Fibroblast of upper back skin (primary cell): ENCODE measurements around the gene CNN2.
A peak's percentile ranks its signal among the peaks of the same experiment; 100 is the strongest.

Source experiments
- DNase-seq: peaks from one replicate; pipeline ENCODE4 v3.0.0-alpha.2; 2013

CNN2 gene

DNA sequence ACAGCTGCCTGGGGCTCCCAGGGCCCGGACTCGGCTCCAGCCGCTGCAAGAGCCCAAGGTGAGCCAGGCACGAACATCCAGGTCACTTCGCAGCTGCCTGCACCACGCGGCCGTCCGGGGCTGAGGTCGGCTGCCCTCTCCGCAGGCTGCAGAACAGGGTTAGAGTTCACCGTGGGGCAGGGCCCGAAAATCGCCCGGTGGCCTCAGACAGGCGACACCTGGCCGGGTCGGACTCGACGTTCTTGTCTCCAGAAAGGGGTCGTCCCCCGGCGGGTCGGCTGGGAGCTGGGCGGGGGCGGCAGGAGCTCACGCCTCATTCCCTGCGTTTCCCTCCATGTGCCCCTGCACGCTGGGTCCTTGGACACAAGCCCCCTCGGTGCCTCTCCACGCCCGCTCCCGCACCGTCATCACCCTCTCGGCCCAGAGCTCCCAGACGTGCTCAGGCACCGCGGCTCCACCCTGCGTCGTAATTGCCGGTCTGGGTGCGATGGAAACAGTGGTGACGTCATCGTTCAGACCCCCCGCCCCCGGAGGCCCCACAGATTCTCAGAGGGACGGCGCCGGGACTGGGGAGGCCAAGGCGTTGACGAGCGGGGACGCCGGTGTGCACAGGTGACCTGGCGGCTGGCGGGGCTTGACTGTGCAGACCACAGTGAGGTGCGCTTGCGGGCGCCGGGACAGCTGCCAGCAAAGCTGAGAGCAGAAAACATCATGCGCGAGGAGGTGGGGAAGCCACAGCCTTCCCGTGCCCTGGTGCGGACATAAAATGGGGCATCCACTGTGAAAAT is 30.2 kb upstream of the CNN2 start:
- DNase-seq = peak; percentile 43

DNA sequence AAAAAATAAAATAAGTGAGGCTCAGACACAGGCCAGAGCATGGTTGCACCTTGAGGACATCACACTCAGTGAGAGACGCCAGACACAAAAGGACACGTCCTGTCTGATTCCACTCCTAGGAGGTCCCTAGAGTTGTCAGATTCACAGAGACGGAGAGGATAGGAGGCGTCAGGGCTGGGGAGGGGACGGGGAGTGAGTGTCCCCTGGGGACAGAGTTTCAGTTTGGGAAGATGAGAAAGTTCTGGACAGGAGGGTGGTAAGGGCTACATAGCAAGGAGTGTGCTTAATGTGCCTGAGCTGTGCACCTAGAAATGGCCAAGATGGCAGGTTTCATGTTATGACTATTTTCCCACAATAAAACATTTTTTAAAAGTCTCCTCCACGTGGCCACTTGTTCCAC is 28.3 kb upstream of the CNN2 start:
- no peak for DNase-seq

DNA sequence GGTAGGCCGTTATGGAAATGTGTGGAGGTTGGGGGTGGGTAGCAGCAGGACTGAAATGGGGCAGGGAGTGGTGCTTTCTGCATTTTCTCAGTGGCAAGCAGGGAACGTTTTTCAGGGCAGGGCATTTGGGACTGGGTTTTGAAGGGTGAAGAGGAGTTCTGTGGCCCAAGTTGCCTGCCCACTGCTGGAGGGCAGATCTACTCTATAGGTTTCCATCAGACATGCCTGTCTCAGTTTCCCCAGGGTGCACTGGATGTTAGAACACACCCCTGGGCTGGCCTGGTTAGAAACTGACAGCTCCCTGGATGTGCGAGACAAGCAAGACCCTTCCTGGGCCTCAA is 27.1 kb upstream of the CNN2 start:
- DNase-seq = no peak

DNA sequence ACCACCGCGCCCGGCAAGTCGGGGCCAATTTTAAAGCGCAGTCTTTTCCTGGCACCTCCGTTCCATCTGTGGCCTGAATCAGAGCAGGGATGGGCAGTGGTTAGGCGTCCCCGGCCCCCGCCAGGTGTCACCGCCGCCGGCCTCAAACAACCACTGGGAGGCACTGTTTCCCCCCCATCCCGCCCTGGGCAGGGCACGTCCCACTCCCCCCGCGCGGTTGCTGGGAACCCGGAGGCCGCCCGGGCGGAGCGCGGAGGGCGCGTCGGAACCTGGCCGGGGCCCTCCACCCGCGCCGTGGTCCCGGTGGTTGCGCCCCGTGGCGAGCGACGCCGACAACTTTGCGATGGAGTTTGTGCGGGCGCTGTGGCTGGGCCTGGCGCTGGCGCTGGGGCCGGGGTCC is 26.3 kb upstream of the CNN2 start, which contains the start of gene GRIN3B:
GRIN3B (plus strand) TSS at position 325 of the 400 bp plus-strand sequence; CDS start at position 344, 19 bp downstream.
- DNase-seq = peak; percentile 38

DNA sequence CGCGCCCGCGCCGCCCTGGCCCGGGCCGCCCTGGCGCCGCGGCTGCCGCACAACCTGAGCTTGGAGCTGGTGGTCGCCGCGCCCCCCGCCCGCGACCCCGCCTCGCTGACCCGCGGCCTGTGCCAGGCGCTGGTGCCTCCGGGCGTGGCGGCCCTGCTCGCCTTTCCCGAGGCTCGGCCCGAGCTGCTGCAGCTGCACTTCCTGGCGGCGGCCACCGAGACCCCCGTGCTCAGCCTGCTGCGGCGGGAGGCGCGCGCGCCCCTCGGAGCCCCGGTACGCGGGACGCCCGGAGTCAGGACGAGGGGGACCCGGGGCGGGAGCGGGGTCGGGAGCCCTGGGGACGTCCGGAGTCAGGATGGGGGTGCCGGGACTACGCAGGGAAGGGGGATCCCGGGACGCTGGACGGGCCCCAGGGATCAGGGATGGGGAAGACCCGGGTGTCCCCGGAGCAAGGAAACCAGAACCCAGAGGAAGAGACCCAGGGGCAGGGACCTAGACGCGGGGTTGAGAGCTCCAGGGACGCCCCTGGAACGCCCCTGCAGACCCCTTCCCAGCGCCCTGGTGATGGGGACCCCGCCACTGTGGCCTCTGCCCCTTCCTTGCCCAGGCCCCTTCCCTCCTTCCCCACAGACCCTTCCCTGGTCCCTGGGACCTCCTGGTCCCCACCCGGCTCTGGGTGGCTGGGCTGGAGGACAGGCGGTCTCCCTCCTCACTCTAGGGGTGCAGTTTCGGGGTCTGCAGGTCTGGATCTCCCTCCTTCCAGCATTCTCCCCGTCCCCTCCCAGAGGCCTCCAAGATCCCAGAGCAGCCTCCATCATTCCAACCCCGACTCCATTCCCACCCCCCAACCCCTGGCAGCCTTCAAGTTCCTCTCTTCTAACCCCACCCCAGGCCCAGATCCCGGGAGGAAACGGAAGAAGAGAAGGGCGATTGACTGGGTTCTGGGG is 25.5 kb upstream of the CNN2 start:
- no peak for DNase-seq

DNA sequence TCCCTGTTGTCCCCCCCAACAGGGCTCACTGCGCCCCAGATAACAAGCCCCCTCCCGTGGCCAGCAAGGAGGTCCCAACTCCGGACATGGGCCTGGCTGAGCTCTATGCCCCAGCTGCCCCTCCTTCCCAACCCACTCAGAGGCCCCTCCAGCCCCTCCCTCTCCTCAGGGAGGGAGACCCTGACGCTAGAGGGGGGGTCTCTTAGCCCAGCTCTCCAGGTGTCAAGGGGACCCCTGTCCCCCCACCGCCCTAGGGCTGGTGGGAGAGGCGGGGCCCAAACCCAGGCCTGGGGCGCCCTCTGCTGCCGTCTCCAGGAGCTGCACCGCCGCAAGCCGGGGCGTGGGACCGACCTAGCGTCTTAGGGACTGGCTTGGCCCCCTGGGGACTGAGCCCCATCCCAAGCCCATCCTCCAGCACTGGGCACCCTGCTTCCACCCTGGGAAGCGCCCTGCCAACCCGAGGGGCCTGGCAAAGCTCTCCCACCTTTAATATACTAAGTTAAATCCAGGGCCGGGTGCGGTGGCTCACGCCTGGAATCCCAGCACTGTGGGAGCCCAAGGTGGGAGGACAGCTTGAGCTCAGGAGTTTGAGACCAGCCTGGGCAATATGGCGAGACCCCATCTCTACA is 24.8 kb upstream of the CNN2 start:
- no peak for DNase-seq

DNA sequence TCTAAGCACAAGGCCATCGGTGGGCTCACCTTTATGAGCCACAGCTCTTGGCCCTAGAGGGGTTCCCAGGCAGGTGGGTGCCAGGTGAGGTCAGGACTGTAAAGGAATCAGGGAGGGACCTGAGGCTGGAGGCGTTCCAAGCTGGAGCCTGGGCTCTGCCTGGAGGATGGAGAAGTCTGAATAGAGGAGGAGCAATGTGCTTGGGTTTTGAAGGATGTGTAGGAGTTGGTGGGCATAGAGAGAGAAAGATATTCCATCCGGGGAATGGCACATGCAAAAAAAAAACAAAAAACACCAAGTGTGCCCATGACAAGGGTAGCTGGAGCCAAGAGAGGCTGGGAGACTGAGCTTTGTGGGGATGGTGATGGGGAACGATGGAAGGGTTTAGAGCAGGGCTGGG is 23.8 kb upstream of the CNN2 start:
- no peak for DNase-seq

DNA sequence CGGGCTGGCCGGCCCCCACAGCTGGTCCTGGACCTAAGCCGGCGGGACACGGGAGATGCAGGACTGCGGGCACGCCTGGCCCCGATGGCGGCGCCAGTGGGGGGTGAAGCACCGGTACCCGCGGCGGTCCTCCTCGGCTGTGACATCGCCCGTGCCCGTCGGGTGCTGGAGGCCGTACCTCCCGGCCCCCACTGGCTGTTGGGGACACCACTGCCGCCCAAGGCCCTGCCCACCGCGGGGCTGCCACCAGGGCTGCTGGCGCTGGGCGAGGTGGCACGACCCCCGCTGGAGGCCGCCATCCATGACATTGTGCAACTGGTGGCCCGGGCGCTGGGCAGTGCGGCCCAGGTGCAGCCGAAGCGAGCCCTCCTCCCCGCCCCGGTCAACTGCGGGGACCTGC is 23.1 kb upstream of the CNN2 start:
- no peak for DNase-seq

DNA sequence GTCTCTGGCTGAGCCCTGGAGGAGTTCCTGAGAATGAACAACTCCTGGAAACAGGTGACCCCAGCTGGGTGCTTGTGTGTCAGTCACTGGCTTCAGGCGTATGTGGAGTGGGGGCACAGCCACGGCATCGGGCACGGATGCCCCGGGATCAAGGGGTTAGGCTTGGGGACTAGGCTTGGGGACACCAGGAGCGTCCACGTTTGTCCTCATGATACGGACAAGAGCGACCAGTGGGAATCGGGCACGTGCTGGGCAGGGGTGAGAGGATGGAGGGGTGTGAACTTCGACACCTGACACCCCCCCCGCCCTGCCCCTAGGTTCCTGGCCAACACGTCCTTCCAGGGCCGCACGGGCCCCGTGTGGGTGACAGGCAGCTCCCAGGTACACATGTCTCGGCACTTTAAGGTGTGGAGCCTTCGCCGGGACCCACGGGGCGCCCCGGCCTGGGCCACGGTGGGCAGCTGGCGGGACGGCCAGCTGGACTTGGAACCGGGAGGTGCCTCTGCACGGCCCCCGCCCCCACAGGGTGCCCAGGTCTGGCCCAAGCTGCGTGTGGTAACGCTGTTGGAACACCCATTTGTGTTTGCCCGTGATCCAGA is 22.1 kb upstream of the CNN2 start:
- no peak for DNase-seq

DNA sequence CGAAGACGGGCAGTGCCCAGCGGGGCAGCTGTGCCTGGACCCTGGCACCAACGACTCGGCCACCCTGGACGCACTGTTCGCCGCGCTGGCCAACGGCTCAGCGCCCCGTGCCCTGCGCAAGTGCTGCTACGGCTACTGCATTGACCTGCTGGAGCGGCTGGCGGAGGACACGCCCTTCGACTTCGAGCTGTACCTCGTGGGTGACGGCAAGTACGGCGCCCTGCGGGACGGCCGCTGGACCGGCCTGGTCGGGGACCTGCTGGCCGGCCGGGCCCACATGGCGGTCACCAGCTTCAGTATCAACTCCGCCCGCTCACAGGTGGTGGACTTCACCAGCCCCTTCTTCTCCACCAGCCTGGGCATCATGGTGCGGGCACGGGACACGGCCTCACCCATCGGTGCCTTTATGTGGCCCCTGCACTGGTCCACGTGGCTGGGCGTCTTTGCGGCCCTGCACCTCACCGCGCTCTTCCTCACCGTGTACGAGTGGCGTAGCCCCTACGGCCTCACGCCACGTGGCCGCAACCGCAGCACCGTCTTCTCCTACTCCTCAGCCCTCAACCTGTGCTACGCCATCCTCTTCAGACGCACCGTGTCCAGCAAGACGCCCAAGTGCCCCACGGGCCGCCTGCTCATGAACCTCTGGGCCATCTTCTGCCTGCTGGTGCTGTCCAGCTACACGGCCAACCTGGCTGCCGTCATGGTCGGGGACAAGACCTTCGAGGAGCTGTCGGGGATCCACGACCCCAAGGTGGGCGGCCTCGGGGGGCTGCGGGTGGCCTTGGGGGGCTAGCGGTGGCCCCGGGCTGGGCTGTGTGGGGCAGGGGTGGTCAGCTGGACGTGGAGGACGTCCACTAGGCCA is 21.4 kb upstream of the CNN2 start:
- no peak for DNase-seq

DNA sequence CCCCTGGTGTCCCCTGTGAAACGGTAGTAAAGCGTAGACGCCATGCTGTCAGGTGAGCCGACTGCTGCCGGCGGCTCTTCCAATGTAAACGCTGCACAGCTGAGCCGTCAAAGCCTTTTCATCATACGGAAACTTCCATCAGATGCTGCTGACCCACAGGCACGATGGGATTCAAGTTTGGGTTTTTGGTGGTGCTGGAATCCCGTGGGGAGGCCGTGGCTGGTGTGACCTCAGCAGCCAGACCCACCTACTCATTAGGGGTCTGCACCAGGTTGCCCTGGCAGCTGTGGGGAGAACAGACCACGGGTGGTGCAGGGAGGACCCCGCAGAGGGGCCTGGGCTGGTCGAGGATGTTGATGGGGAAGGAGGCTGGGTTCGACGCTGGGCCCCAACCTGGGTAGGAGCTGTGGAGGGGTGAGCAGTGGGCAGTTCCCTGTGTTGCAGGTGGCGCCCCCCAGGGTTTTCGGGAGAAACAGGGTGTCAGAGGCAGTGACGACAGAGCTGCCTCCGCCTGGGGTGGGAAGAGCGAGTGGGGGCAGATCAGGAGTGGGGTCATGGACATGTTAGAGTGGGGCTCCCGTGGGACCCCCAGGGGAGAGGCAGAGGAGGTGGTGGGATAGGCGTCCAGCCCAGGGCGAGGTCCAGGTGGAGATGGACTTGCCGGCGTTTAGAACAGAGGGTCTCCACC is 19.6 kb upstream of the CNN2 start:
- no peak for DNase-seq

DNA sequence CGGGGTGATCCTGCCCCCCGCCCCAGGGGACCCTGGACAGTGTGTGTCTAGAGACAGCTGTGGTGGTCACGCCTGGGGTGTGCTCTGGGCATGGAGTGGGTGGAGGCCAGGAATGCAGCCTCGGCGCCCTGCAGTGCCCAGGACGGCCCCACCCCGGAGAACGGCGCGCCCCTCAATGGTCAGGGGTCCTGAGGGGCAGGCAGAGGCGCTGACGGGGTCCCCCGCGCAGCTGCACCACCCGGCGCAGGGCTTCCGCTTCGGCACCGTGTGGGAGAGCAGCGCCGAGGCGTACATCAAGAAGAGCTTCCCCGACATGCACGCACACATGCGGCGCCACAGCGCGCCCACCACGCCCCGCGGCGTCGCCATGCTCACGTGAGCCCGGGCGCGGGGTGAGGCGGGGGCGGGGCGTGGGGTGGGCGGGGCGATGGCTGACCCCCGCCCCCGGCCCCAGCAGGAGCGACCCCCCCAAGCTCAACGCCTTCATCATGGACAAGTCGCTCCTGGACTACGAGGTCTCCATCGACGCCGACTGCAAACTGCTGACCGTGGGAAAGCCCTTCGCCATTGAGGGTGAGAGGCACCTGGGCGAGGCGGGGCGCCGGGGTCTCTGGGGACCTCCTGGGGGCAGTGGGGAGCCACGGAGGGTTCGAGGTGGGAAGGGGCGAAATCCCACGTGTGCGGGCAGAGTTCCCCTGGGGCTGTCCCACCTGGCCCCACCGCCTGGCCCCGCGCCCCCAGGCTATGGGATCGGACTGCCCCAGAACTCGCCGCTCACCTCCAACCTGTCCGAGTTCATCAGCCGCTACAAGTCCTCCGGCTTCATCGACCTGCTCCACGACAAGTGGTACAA is 18.8 kb upstream of the CNN2 start:
- no peak for DNase-seq

DNA sequence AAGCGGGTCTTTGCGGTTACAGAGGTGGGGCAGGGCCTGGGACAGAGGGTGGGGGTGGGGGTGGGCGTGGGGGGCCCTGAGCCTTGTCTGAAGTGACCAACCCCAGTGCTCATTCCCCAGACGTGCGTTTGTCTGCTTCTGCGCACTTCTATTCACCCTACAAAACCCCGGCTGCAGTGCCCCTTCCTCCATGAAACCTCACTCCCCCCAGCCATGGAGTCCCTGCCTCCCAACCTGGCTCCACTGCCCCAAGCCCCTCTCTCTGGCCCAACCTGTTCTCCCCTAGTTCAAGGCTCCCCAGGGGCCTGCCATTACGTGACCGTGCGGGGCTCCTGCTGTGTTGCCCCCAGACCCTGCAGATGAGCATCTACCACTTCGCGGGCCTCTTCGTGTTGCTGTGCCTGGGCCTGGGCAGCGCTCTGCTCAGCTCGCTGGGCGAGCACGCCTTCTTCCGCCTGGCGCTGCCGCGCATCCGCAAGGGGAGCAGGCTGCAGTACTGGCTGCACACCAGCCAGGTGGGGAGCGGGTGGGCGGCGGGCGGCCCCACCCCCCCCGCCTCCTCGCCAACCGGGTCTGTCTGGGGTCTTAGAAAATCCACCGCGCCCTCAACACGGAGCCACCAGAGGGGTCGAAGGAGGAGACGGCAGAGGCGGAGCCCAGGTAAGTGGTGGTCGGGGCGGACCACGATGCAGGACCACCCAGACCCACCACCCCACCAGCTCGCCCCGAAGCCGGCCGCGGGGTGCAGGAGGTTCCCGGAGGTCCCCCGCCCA is 18.0 kb upstream of the CNN2 start:
- DNase-seq = no peak

DNA sequence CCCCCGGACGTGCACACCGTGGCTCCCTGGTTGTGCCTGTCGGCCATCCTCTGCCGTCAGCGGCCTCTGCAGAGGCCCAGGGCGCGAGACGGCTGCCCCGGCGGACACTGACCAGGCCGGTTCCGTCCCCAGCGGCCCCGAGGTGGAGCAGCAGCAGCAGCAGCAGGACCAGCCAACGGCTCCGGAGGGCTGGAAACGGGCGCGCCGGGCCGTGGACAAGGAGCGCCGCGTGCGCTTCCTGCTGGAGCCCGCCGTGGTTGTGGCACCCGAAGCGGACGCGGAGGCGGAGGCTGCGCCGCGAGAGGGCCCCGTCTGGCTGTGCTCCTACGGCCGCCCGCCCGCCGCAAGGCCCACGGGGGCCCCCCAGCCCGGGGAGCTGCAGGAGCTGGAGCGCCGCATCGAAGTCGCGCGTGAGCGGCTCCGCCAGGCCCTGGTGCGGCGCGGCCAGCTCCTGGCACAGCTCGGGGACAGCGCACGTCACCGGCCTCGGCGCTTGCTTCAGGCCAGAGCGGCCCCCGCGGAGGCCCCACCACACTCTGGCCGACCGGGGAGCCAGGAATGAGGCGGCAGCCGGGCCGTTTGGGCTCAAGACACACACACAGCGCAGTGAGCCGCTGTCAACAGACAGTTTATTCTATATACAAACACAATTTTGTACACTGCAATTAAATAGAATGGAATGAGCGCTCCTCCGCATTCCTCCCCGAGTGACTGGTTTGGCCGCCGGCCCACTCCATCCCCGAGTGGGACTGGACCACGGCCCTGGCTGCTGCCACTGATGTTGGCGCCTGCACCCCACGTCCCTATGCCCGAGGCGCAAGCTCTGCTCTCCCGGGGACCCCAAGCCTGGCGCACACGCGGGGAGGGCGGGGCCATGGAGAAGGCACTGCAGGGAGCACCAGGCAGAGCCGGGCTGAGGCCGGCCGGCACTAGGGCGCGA is 17.1 kb upstream of the CNN2 start:
- peak; percentile 11 for DNase-seq

DNA sequence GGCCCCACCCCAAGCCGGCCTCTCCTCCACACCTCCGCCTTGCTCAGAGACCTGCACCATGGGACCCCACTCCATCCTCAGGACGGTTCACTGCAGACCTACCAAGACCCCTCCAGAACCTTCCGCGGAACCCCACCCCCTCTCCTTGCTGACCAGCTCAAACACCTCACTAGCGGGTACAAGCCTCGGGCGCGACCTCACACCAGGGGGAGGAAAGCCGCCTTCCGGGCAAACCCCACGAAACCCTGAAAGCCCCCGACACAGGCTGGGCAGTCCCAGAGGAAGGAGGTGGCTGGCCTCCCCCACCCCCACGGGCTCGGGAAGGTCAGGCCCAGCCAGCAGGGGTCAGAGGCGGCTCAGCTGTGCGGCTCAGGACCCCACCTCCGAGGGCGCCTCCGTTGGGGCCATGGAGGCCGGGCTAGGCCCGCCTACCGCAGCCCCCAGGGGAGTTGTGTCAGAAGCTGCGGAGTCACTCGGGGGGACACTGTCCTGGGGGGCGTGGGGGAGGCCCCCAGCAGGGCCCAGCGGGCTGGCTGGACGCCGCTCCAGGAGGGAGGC is 16.3 kb upstream of the CNN2 start:
- DNase-seq = no peak

DNA sequence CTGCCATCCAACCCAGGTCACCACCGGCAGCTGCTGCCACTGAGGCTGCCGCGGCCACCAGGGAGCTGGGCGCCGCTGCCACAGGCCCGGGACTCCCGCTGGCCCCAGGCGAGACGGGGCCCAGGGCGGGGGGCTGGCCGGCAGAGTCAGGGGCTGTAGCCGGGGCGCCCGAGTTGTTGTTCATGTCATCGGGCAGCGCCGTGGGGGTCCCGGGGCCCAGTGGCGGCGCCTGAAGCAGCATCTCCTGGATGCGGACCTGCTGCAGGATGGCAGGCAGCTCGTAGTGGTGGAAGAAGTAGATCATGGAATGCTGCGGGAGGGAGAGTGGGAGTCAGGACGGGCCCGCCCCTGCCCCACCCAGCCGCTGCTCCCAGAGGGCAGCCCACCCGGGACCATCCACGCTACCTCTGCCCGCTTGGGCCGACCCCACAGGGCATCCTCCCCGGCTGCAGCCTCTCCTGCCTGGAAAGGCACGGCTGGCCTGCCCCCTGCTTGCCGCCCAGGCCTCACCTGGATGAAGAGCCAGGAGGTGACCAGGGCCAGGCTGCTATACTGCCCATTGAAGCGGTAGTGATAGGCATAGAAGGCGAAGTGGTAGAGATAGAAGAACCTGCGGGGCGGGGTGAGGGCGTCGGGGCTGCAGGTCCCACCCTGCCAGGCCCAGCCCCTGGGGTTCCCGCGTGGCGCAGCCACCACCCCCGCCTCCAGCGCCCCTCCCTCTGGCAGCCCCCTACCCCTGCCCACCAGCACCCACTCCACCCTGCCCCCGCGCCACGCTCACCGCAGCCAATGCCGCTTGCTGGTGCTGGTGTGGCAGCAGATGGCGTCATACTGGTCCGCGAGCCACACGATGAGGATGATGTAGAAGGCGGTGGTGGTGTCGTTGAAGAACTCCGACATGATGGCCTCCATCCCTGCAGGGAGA is 15.6 kb upstream of the CNN2 start:
- no peak for DNase-seq

DNA sequence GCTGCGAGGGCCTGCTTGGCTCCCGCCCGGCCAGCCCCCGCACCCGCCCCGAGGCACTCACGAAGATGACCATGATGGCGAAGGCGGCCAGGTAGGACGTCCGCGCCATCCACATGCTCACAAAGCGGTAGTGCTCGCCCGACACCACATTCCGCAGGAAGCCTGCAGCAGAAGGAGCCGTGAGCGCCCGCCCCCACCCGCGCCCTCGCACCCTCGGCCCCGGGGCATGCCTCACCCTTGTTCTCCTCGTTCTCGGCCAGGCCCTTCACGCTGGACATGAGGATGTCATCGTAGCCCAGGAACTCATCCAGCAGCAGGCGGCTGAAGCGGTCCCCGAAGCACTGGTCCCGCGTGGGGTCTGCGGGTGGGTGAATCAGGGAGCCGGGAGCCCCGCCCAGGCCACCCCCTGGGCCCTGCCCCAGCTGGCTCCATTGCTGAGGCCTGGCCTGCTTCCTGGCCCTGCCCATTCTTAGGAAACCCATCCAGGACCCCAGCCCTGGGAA is 14.5 kb upstream of the CNN2 start:
- DNase-seq = no peak
